Activated T-cell treated with anti-CD3 and anti-CD28 coated beads, Interleukin-2, amount 50 U/mL, for 4 hours (primary cell): ENCODE results near the gene PNKD. TPM values are rescaled to one million over a fixed set of nuclear protein-coding genes. Genes with fewer than 3 reads are reported as not detected.
A peak's percentile ranks its signal among the peaks of the same experiment; 100 is the strongest.

ENCODE experiments used
- ATAC-seq, 2 donors: fragments of 200-7000 bp; cut with Tn5 transposase; one replicate each; pipeline ENCODE4 v1.10.0; 2021
- DNase-seq: peaks from one replicate; pipeline ENCODE4 v3.0.0-alpha.2; 2020
- H3K27me3 Mint-ChIP-seq: one replicate; pipeline ENCODE4 v1.8.0; 2021; ENCODE audit warnings: low read depth, mixed read lengths
- H3K36me3 Mint-ChIP-seq: one replicate; pipeline ENCODE4 v1.8.0; 2022; ENCODE audit warnings: mixed read lengths; ENCODE audit not compliant: insufficient read depth
- H3K4me1 Mint-ChIP-seq: one replicate; pipeline ENCODE4 v1.8.0; 2021; ENCODE audit warnings: low read depth, mixed read lengths
- H3K4me3 Mint-ChIP-seq: one replicate; pipeline ENCODE4 v1.8.0; 2021; ENCODE audit warnings: mild to moderate bottlenecking, moderate library complexity, mixed read lengths
- H3K9me3 Mint-ChIP-seq: one replicate; pipeline ENCODE4 v1.8.0; 2021; ENCODE audit warnings: mixed read lengths
- total RNA-seq, 3 donors: library from RNA; stranded (reverse); gene quantifications; one replicate each; pipeline ENCODE4 v1.2.1, GENCODE V29; 2021

Gene PNKD
- total RNA-seq, 3 donors from 2014 or later: 14.7 to 19.1 (median 17.8) TPM

- H3K36me3 Mint-ChIP-seq: no peaks in the 10 kb centered on the region
- peak overlapping the region; percentile 83 for H3K4me3 Mint-ChIP-seq
- no peaks in the 10 kb centered on the region for H3K27me3 Mint-ChIP-seq
- H3K4me1 Mint-ChIP-seq: peaks cover 75% of the 10 kb centered on the region
- DNase-seq (no peak), ATAC-seq (no peak)
- no peaks in the 10 kb centered on the region for H3K9me3 Mint-ChIP-seq
Observed at GRCh38 chr2:218289639-218290315, 19.5 kb downstream of the PNKD start.

- Mint-ChIP-seq H3K4me1 (peaks cover 67% of the 10 kb centered on the region), H3K36me3 (no peaks in the 10 kb centered on the region), H3K9me3 (no peaks in the 10 kb centered on the region), H3K27me3 (no peaks in the 10 kb centered on the region), H3K4me3 (peak overlapping the region; percentile 83)
- DNase-seq (peak; percentile 45), ATAC-seq (no peak)
Observed at GRCh38 chr2:218290316-218291261, 20.3 kb downstream of the PNKD start.

GRCh38 chr2:218291318-218292047 is 21.2 kb downstream of the PNKD start:
- no peaks in the 10 kb centered on the region for H3K27me3 Mint-ChIP-seq
- no peaks in the 10 kb centered on the region for H3K36me3 Mint-ChIP-seq
- no peaks in the 10 kb centered on the region for H3K9me3 Mint-ChIP-seq
- H3K4me3 Mint-ChIP-seq: peak overlapping the region; percentile 83
- H3K4me1 Mint-ChIP-seq: peaks cover 58% of the 10 kb centered on the region
- no peak for DNase-seq
- peak; percentile 2 for ATAC-seq

GRCh38 chr2:218292048-218293014 is 22.0 kb downstream of the PNKD start, which contains the start of gene TMBIM1:
TMBIM1 (minus strand) TSS chr2:218292503; CDS start chr2:218282141, 10,362 bp downstream.
- H3K4me1 Mint-ChIP-seq: peaks cover 49% of the 10 kb centered on the region
- H3K4me3 Mint-ChIP-seq: peak within 1 kb of the TSS; percentile 83
- H3K36me3 Mint-ChIP-seq: no peaks in the 10 kb centered on the region
- ATAC-seq (peak; percentile 93 to 94), DNase-seq (peak; percentile 75)
- no peaks in the 10 kb centered on the region for H3K9me3 Mint-ChIP-seq
- H3K27me3 Mint-ChIP-seq: no peaks in the 10 kb centered on the region

- DNase-seq (no peak), ATAC-seq (no peak)
- H3K9me3 Mint-ChIP-seq: no peaks in the 10 kb centered on the region
- no peaks in the 10 kb centered on the region for H3K36me3 Mint-ChIP-seq
- no peaks in the 10 kb centered on the region for H3K27me3 Mint-ChIP-seq
- H3K4me1 Mint-ChIP-seq: peaks cover 35% of the 10 kb centered on the region
- no peak overlapping the region for H3K4me3 Mint-ChIP-seq
Observed at GRCh38 chr2:218293715-218294429, 23.6 kb downstream of the PNKD start.

- no peak overlapping the region for H3K4me3 Mint-ChIP-seq
- DNase-seq: no peak
- H3K9me3 Mint-ChIP-seq: no peaks in the 10 kb centered on the region
- H3K4me1 Mint-ChIP-seq: peaks cover 29% of the 10 kb centered on the region
- ATAC-seq: no peak
- H3K36me3 Mint-ChIP-seq: no peaks in the 10 kb centered on the region
- H3K27me3 Mint-ChIP-seq: no peaks in the 10 kb centered on the region
Observed at GRCh38 chr2:218294430-218295022, 24.2 kb downstream of the PNKD start.

- no peak overlapping the region for H3K4me3 Mint-ChIP-seq
- H3K9me3 Mint-ChIP-seq: no peaks in the 10 kb centered on the region
- no peak for ATAC-seq
- H3K27me3 Mint-ChIP-seq: no peaks in the 10 kb centered on the region
- DNase-seq: no peak
- H3K4me1 Mint-ChIP-seq: peaks cover 24% of the 10 kb centered on the region
- no peaks in the 10 kb centered on the region for H3K36me3 Mint-ChIP-seq
Observed at GRCh38 chr2:218295029-218295428, 24.7 kb downstream of the PNKD start.

- peaks cover 14% of the 10 kb centered on the region for H3K4me1 Mint-ChIP-seq
- H3K9me3 Mint-ChIP-seq: no peaks in the 10 kb centered on the region
- H3K27me3 Mint-ChIP-seq: no peaks in the 10 kb centered on the region
- DNase-seq (no peak), ATAC-seq (no peak)
- H3K36me3 Mint-ChIP-seq: no peaks in the 10 kb centered on the region
- no peak overlapping the region for H3K4me3 Mint-ChIP-seq
Observed at GRCh38 chr2:218296200-218296599, 25.9 kb downstream of the PNKD start.

GRCh38 chr2:218296847-218297246 is 26.5 kb downstream of the PNKD start:
- H3K4me1 Mint-ChIP-seq: peaks cover 15% of the 10 kb centered on the region
- H3K27me3 Mint-ChIP-seq: no peaks in the 10 kb centered on the region
- H3K9me3 Mint-ChIP-seq: no peaks in the 10 kb centered on the region
- H3K4me3 Mint-ChIP-seq: no peak overlapping the region
- no peaks in the 10 kb centered on the region for H3K36me3 Mint-ChIP-seq
- no peak for ATAC-seq
- no peak for DNase-seq

- no peaks in the 10 kb centered on the region for H3K9me3 Mint-ChIP-seq
- H3K36me3 Mint-ChIP-seq: no peaks in the 10 kb centered on the region
- no peak for ATAC-seq
Observed at GRCh38 chr2:218298314-218298875, 28.1 kb downstream of the PNKD start.

GRCh38 chr2:218300141-218300540 is 29.8 kb downstream of the PNKD start:
- no peaks in the 10 kb centered on the region for H3K36me3 Mint-ChIP-seq
- H3K4me3 Mint-ChIP-seq: no peak overlapping the region
- H3K27me3 Mint-ChIP-seq: no peaks in the 10 kb centered on the region

More at GRCh38 chr2:218298314-218298875, 28.1 kb downstream of the PNKD start:
- no peak overlapping the region for H3K4me3 Mint-ChIP-seq
- no peak for DNase-seq
- no peaks in the 10 kb centered on the region for H3K27me3 Mint-ChIP-seq
- H3K4me1 Mint-ChIP-seq: peaks cover 9% of the 10 kb centered on the region

GRCh38 chr2:218301176-218301819 is 31.0 kb downstream of the PNKD start:
- Mint-ChIP-seq H3K27me3 (no peaks in the 10 kb centered on the region), H3K9me3 (no peaks in the 10 kb centered on the region), H3K4me3 (no peak overlapping the region), H3K4me1 (peaks cover 4% of the 10 kb centered on the region), H3K36me3 (no peaks in the 10 kb centered on the region)
- DNase-seq: peak; percentile 87
- ATAC-seq: peak; percentile 86 to 90

More at GRCh38 chr2:218300141-218300540, 29.8 kb downstream of the PNKD start:
- Mint-ChIP-seq H3K9me3 (no peaks in the 10 kb centered on the region), H3K4me1 (peaks cover 4% of the 10 kb centered on the region)
- DNase-seq (no peak), ATAC-seq (no peak)
